Measurements from ENCODE around the gene AMN.

AMN gene

GRCh38 chr14:102965282-102965681 is 42.8 kb downstream of the AMN start:
- Histone ChIP-seq H3K36me3 (ENCODE audit: low read depth) (peaks cover 98% of the 10 kb centered on the region), H3K4me3 (ENCODE audit: severe bottlenecking) (no peak overlapping the region), H3K27me3 (ENCODE audit: insufficient read depth, poor library complexity, severe bottlenecking) (no peaks in the 10 kb centered on the region), H3K4me1 (ENCODE audit: insufficient read depth, poor library complexity, severe bottlenecking) (no peaks in the 10 kb centered on the region), H3K9me3 (ENCODE audit: severe bottlenecking) (no peaks in the 10 kb centered on the region), H3K27ac (ENCODE audit: poor library complexity, severe bottlenecking) (no peak overlapping the region)
- no peak for DNase-seq (ENCODE audit: low spot score)
- TF ChIP-seq CTCF (IDR thresholded peaks at IDR 0.05; ENCODE audit: poor library complexity, severe bottlenecking) = no peak
- ATAC-seq (ENCODE audit: low read depth) = no peak

- TF ChIP-seq CTCF (IDR thresholded peaks at IDR 0.05; ENCODE audit: poor library complexity, severe bottlenecking) = no peak
- no peak for ATAC-seq (ENCODE audit: low read depth)
- H3K4me3 ChIP-seq (ENCODE audit: severe bottlenecking) = no peak overlapping the region
- no peak overlapping the region for H3K27ac ChIP-seq (ENCODE audit: poor library complexity, severe bottlenecking)
- peaks cover 98% of the 10 kb centered on the region for H3K36me3 ChIP-seq (ENCODE audit: low read depth)
- no peaks in the 10 kb centered on the region for H3K4me1 ChIP-seq (ENCODE audit: insufficient read depth, poor library complexity, severe bottlenecking)
- H3K9me3 ChIP-seq (ENCODE audit: severe bottlenecking) = no peaks in the 10 kb centered on the region
- DNase-seq (ENCODE audit: low spot score) = no peak
- H3K27me3 ChIP-seq (ENCODE audit: insufficient read depth, poor library complexity, severe bottlenecking) = no peaks in the 10 kb centered on the region
Measured at GRCh38 chr14:102965971-102966655, 43.6 kb downstream of the AMN start.

GRCh38 chr14:102966681-102967505 is 44.4 kb downstream of the AMN start:
- TF ChIP-seq CTCF (IDR thresholded peaks at IDR 0.05; ENCODE audit: poor library complexity, severe bottlenecking) = no peak
- H3K4me1 ChIP-seq (ENCODE audit: insufficient read depth, poor library complexity, severe bottlenecking) = no peaks in the 10 kb centered on the region
- H3K36me3 ChIP-seq (ENCODE audit: low read depth) = peaks cover 100% of the 10 kb centered on the region
- H3K9me3 ChIP-seq (ENCODE audit: severe bottlenecking) = no peaks in the 10 kb centered on the region
- H3K4me3 ChIP-seq (ENCODE audit: severe bottlenecking) = no peak overlapping the region
- no peaks in the 10 kb centered on the region for H3K27me3 ChIP-seq (ENCODE audit: insufficient read depth, poor library complexity, severe bottlenecking)
- DNase-seq (ENCODE audit: low spot score) (no peak), ATAC-seq (ENCODE audit: low read depth) (no peak)
- H3K27ac ChIP-seq (ENCODE audit: poor library complexity, severe bottlenecking) = no peak overlapping the region

GRCh38 chr14:102967506-102967795 is 45.0 kb downstream of the AMN start:
- no peak for ATAC-seq (ENCODE audit: low read depth)
- H3K27ac ChIP-seq (ENCODE audit: poor library complexity, severe bottlenecking) = no peak overlapping the region
- no peak for DNase-seq (ENCODE audit: low spot score)
- TF ChIP-seq CTCF (IDR thresholded peaks at IDR 0.05; ENCODE audit: poor library complexity, severe bottlenecking) = no peak
- H3K9me3 ChIP-seq (ENCODE audit: severe bottlenecking) = no peaks in the 10 kb centered on the region
- peaks cover 99% of the 10 kb centered on the region for H3K36me3 ChIP-seq (ENCODE audit: low read depth)
- no peaks in the 10 kb centered on the region for H3K4me1 ChIP-seq (ENCODE audit: insufficient read depth, poor library complexity, severe bottlenecking)
- H3K4me3 ChIP-seq (ENCODE audit: severe bottlenecking) = no peak overlapping the region
- H3K27me3 ChIP-seq (ENCODE audit: insufficient read depth, poor library complexity, severe bottlenecking) = no peaks in the 10 kb centered on the region

- Histone ChIP-seq H3K4me3 (ENCODE audit: severe bottlenecking) (no peak overlapping the region), H3K9me3 (ENCODE audit: severe bottlenecking) (no peaks in the 10 kb centered on the region), H3K36me3 (ENCODE audit: low read depth) (peaks cover 98% of the 10 kb centered on the region), H3K4me1 (ENCODE audit: insufficient read depth, poor library complexity, severe bottlenecking) (no peaks in the 10 kb centered on the region), H3K27me3 (ENCODE audit: insufficient read depth, poor library complexity, severe bottlenecking) (no peaks in the 10 kb centered on the region), H3K27ac (ENCODE audit: poor library complexity, severe bottlenecking) (no peak overlapping the region)
- no peak for TF ChIP-seq CTCF (IDR thresholded peaks at IDR 0.05; ENCODE audit: poor library complexity, severe bottlenecking)
- DNase-seq (ENCODE audit: low spot score) (no peak), ATAC-seq (ENCODE audit: low read depth) (no peak)
Measured at GRCh38 chr14:102968306-102968705, 45.8 kb downstream of the AMN start.

Measured in RWPE2 (cell line).